ENCODE measurements around the gene NACC1.
A peak's percentile ranks its signal among the peaks of the same experiment; 100 is the strongest.

Gene NACC1

GRCh38 chr19:13087795-13088537, 30.1 kb upstream of the NACC1 start:
- no peak for DNase-seq (ENCODE audit: low spot score)

DNA sequence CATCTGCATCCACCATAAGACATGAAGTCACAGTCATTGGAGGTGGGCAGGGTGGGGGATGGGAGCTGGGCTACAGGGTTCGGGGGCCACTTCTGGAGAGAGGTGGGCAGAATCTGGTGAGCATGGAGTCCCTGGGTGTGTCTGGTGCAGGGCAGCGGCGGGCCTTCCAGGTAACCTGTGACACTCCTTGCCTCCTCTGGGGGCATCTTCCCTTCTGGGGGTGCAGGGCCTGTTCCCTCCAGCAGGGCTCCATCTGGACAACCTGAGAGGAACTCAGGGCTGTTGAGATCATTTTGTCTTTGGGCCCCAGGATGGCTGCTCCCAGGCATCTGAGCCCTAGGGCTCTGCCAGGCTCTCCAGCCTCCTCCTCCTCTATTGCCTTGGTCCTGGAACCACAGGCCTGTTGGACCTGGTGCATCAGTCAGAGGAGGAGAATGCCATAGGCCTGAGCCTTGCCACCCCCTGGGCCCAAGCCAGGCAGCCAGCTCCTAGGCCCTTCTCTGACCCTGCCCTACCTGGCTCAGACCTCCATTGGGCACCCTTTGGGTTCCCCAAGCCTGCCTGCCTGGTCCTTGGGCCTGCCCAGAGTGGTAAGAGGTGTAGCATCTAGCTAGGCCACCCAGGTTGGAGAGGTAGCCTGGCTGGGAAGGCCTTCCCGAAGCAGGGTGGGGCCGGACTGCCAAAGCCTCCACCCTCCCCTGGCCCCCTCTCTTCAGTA, 28.8 kb upstream of the NACC1 start:
- DNase-seq (ENCODE audit: low spot score) = peak; percentile 79

- DNase-seq (ENCODE audit: low spot score) = no peak
Measured at GRCh38 chr19:13089857-13090507, 28.1 kb upstream of the NACC1 start.

GRCh38 chr19:13090511-13091231, 27.4 kb upstream of the NACC1 start:
- DNase-seq (ENCODE audit: low spot score) = no peak

DNA sequence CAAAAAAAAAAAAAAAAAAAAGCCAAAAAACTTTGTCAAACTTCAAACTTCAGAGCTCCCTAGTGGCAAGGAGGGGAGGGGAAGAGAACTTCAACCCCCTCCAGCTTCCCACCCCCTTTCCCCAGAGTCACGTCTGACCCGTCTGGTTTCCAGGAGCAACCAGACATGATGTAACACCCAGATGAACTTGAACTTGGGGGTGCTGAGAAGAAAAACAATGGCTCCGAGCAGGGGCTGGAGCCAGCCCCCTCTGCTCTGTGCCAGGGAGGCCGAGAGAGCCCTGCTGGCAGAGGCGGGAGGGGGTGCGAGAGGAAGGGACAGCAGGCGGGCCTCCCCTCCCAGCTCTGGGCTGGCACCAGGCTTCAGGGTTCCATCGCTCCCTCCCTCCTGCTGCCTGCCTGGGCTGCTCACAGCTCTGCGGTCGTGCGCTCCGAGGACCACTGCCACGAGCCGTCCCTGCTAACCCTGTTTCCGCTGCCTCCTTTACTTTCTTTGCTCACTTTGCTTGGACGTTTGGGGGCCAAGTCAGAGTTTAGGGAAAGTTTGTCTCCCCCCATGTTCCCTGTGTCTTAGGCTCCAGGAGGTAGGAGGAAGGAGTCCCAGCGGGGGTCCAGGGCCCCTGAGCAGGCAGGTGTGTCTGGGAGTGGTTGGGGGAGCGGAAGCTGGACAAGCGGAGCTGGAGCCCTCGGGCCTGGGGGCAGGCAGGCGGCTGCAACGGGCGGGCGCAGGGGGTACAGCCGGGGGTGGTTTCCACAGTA, 26.5 kb upstream of the NACC1 start:
- no peak for DNase-seq (ENCODE audit: low spot score)

DNA sequence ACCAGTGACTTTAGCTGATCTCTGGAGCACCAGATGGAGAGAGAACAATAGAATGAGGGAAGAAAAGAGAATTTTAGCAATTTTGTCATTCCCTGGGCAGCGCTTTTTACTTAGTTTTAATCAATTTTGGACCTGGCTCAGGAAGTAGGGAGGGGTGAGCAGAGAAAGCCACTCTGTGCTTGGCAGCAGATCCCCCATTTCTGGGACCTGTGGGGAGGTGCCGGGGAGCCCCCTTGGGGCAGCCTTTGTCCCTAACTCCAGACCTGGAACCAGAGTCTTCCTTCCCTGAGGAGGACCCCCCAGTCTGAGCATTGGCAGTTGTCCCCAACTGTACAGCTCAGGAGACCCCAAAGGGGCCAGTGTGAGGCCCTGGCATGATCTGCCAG, 25.9 kb upstream of the NACC1 start:
- DNase-seq (ENCODE audit: low spot score) = no peak

- no peak for DNase-seq (ENCODE audit: low spot score)
Measured at GRCh38 chr19:13092606-13093235, 25.3 kb upstream of the NACC1 start.

GRCh38 chr19:13093407-13094105, 24.5 kb upstream of the NACC1 start:
- peak; percentile 99 for DNase-seq (ENCODE audit: low spot score)

DNA sequence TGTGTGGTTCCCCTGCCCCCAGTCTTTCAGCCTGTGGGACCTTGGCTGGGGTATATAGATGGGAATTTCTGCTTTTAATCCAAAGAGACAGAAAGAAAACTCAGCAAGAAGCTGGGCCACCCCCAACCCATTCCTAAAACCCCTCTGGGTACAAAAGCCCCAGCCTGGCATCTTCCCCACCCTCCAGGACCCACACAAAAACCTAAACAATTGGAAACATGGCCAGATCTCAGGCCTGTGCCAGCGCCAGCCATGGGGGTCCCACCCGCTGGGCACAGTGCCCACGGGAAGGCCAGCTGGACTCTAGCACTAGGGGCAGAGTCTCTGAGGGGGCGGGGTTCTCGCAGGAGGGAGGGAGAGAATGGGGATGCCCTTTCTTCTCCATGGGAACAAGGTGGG, 24.0 kb upstream of the NACC1 start:
- no peak for DNase-seq (ENCODE audit: low spot score)

GRCh38 chr19:13094771-13095392, 23.2 kb upstream of the NACC1 start:
- no peak for DNase-seq (ENCODE audit: low spot score)

GRCh38 chr19:13095393-13095784, 22.7 kb upstream of the NACC1 start:
- DNase-seq (ENCODE audit: low spot score) = no peak

DNA sequence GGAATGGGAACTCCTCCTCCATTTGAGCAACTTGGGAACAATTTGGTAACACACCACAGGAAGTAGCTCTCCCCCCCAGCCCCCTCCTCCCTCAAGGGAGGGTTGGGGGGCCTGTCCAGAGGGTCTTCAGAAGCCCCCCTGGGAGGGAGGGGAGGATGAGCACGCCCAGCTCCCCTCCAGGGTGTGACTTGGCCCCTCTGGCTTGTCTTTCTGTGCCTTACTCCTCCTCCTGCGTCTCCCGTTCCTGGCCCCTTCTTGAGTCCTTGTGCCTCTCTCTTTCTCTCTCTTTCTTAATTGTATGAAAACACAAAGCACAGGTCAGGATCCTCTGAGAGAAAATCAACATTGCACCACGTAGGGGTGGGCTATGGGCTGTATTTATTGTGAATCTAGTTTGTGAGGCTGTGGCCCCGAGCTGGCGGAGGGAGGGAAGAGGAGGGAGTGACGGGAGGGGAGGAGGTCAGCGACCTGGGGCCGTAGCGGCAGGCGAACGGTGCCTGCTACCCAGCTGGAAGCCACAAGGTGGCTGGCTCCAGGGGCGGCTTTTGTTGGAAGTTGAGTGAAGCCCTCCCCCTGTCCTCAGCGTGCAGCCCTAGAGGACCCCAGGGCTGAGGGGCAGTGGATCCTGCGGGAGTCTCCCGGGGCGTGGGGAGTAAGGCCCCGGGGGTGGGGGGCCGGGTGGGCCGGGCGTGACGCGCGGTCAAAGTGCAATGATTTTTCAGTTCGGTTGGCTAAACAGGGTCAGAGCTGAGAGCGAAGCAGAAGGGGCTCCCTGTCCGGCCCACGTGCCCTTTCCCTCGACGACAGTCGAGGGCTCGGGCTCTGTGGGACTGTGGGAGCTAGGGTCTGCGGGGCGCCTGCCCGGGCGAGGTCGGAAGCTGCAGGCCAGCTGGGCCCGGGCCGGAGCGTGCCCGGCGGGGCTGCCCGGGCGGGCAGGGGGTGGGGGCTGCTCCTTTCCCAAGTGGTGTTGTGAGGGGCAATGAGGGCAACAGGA, 21.8 kb upstream of the NACC1 start:
- DNase-seq (ENCODE audit: low spot score) = peak; percentile 100

DNA sequence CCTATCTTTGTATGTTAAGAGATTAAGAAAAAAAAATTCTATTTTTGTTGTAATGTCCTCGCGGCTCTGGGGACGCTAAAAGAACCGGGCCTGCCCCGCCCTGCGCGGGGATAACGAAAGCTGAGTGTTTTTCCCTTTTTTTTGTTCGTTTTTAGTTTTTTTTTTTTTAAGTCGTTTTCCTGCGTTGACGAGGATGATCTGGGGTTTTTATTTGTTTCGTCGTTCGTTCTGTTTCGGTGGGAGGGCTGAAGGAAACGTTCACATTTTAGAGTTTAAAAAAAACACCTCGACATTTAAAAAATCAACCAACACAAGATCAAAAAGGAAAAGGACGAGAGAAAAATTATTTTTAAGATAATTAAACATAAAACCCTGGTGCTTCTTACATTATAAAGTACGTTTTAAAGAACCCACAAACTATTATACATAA, 21.0 kb upstream of the NACC1 start:
- DNase-seq (ENCODE audit: low spot score) = no peak

GRCh38 chr19:13097463-13098258, 20.4 kb upstream of the NACC1 start:
- peak; percentile 76 for DNase-seq (ENCODE audit: low spot score)

GRCh38 chr19:13098277-13099072, 19.6 kb upstream of the NACC1 start:
- DNase-seq (ENCODE audit: low spot score) = no peak

GRCh38 chr19:13099073-13099999, 18.7 kb upstream of the NACC1 start:
- no peak for DNase-seq (ENCODE audit: low spot score)
